ENCODE results near the gene SLX9. TPM values are rescaled to one million over a fixed set of nuclear protein-coding genes. Genes with fewer than 3 reads are reported as not detected.

Gene SLX9
- total RNA-seq, 1 donor from 2014 or later, result 83.4 TPM

DNA sequence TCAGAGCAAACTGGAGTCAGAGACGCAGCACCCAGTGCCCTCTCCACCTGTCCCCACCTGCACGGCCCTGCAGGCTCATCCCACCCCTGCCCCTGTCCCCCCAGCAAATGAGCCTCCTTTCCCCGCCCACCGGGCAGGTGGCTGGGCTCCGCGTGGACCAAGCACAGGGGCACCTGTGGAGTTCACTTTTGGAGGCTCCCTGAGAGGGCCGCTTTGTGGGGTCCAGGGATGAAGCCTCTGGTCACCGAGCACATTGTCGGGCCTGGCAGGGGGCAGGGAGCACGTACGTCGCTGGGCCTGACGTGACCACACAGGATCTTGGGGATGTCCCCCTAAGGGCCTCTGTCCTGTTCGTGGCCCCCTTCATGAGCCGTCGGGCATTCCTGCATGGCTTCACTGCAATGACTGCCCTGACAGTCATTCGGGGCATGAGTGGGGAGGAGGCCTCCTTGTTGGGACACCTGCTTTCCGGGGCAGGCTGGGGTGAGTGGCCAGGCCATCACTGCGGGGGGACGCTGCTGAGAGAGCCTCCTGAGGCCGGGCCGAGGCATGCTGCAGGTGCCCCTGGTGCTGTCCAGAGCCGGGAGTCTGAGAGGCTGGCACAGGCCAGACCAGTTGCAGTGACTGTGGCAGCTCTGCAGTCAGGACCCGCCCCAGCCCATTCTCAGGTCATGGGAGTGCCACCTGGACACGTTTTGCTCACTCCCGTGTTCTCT lies 19.7 kb downstream of the SLX9 start:
- Mint-ChIP-seq H3K9me3 (no peaks in the 10 kb centered on the region), H3K4me3 (no peak overlapping the region), H3K27me3 (ENCODE audit: insufficient read depth) (no peaks in the 10 kb centered on the region), H3K27ac (no peak overlapping the region), H3K36me3 (ENCODE audit: low read depth) (peaks cover 31% of the 10 kb centered on the region), H3K4me1 (ENCODE audit: low read depth) (peaks cover 5% of the 10 kb centered on the region)
- DNase-seq (ENCODE audit: low spot score), result no peak
- intact Hi-C loops (cut with micrococcal nuclease), result no loop called here

GRCh38 chr21:44960141-44961092 lies 20.6 kb downstream of the SLX9 start:
- Mint-ChIP-seq H3K4me3 (no peak overlapping the region), H3K4me1 (ENCODE audit: low read depth) (peaks cover 14% of the 10 kb centered on the region), H3K36me3 (ENCODE audit: low read depth) (peaks cover 37% of the 10 kb centered on the region), H3K27me3 (ENCODE audit: insufficient read depth) (no peaks in the 10 kb centered on the region), H3K27ac (no peak overlapping the region), H3K9me3 (no peaks in the 10 kb centered on the region)
- no peak for DNase-seq (ENCODE audit: low spot score)
- intact Hi-C loops (cut with micrococcal nuclease), result no loop called here

- no peak for DNase-seq (ENCODE audit: low spot score)
- Mint-ChIP-seq H3K27ac (no peak overlapping the region), H3K27me3 (ENCODE audit: insufficient read depth) (no peaks in the 10 kb centered on the region), H3K4me3 (no peak overlapping the region), H3K4me1 (ENCODE audit: low read depth) (peaks cover 17% of the 10 kb centered on the region), H3K36me3 (ENCODE audit: low read depth) (peaks cover 33% of the 10 kb centered on the region), H3K9me3 (no peaks in the 10 kb centered on the region)
- intact Hi-C loops (cut with micrococcal nuclease), result no loop called here
Observed at GRCh38 chr21:44962403-44962966, 22.7 kb downstream of the SLX9 start.

DNA sequence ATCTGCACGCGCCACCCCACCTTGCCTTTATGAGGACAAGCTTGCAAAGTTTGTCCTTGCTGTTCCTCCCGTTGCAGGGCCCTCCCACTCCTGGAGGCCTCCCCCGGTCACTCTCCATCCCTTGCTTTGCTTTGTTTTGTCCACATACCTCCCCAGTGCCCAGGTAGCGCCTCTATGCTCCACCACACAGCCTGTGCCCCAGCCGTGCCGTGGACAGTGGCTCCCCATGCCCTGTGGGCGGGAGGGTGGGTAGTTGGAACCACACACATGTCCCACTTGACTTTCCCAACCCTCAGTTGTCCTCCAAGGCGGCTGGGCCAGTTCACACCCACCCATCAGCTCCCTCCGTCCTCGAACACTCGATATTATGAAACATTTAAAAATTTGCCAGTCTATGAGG lies 24.6 kb downstream of the SLX9 start:
- Mint-ChIP-seq H3K9me3 (no peaks in the 10 kb centered on the region), H3K36me3 (ENCODE audit: low read depth) (peaks cover 38% of the 10 kb centered on the region), H3K27ac (no peak overlapping the region), H3K4me3 (no peak overlapping the region), H3K27me3 (ENCODE audit: insufficient read depth) (no peaks in the 10 kb centered on the region), H3K4me1 (ENCODE audit: low read depth) (peaks cover 18% of the 10 kb centered on the region)
- DNase-seq (ENCODE audit: low spot score), result no peak
- intact Hi-C loops (cut with micrococcal nuclease), result no loop called here

DNA sequence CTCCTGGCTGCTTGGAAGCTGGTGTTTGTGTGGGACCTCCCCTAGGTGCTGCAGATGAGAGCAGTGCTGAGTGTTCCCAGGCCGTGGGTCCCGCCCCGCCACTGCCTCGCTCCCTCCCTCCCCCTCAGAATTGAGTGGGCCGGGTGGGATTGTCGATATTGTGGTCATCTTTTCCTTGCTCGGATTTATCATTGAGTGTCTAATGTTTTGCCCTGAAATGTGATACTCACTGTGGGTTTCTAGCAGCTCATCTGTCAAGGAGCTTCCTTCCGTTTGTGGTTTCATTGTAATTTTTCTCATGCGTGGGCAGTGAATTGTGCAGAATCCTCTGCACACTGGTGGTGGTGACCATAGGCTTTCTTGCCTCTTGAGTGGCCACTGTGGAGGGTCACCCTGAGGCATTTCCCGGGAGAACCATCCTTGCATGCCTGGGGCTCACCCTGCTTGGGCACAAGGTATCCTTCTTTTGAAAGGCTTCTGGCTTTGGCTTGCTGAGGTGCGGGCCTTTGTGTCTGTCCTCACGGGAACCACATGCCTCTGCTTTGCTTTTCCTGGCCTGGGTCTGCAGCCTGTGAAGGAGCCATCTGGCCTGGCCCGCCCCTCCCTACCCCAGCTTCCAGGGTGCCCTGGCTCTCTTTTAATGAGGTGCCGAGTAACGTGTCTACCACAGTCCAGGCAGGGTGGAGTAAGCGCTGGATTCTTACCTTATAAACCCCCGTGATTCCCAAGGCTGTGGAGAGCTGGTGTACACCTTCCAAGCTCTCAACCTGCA lies 25.6 kb downstream of the SLX9 start:
- H3K9me3 Mint-ChIP-seq, result no peaks in the 10 kb centered on the region
- peak overlapping the region; percentile 17 for H3K4me3 Mint-ChIP-seq
- no peaks in the 10 kb centered on the region for H3K27me3 Mint-ChIP-seq (ENCODE audit: insufficient read depth)
- intact Hi-C loops (cut with micrococcal nuclease), result no loop called here
- H3K4me1 Mint-ChIP-seq (ENCODE audit: low read depth), result peaks cover 20% of the 10 kb centered on the region
- H3K27ac Mint-ChIP-seq, result peak overlapping the region; percentile 15
- peak; percentile 18 for DNase-seq (ENCODE audit: low spot score)
- H3K36me3 Mint-ChIP-seq (ENCODE audit: low read depth), result peaks cover 44% of the 10 kb centered on the region

DNA sequence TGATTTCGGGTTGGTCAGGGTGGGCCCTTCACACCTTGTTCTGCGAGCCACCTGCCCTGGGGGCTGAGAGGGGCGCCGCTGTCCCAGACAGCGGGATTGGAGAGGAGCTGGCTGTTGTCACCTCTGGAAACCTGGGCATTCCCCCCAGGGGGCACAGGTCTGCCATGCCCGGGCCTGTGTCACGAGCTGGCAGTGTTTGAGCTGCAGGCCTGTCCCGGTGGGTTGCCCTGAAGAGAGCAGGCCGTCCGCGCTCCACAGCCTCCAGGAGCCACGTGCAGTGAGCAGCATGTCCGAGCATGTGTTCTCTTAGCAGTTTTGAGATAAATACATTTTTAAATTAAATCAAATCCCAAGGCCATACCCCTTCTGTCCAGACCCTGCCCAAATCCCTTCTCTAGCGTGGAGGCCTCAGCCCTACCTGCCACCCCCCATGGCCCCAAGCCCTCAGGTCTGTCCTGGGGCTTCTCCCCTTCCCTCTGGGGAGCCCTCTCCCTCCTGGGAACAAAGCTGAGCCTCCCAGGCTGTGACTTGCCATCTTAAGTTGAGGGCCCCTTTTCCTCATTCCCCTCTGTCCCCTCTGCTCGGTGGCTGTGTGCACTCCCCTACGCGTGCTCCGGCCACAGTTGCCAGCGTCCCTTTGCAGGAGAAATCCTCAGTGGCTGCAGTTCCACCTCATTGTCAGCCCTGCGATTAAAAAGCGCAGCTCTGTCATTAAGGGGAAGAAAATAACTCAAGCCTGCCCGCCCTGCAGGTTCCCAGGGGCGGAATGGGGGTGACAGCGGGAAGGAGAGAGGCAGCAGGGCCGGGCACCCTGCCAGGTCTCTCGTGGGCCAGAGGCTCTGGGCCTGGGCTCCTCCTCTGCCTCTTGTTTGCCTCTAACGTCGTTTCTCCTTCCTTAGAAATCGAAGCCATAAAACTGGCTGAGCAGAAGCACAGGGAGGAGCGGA lies 26.6 kb downstream of the SLX9 start:
- no peaks in the 10 kb centered on the region for H3K27me3 Mint-ChIP-seq (ENCODE audit: insufficient read depth)
- H3K36me3 Mint-ChIP-seq (ENCODE audit: low read depth), result peaks cover 36% of the 10 kb centered on the region
- intact Hi-C loops (cut with micrococcal nuclease), result no loop called here
- DNase-seq (ENCODE audit: low spot score), result no peak
- H3K4me1 Mint-ChIP-seq (ENCODE audit: low read depth), result peaks cover 20% of the 10 kb centered on the region
- H3K9me3 Mint-ChIP-seq, result no peaks in the 10 kb centered on the region
- no peak overlapping the region for H3K27ac Mint-ChIP-seq
- no peak overlapping the region for H3K4me3 Mint-ChIP-seq

- no peak for DNase-seq (ENCODE audit: low spot score)
- H3K4me1 Mint-ChIP-seq (ENCODE audit: low read depth), result peaks cover 20% of the 10 kb centered on the region
- intact Hi-C loops (cut with micrococcal nuclease), result no loop called here
- no peak overlapping the region for H3K27ac Mint-ChIP-seq
- H3K9me3 Mint-ChIP-seq, result no peaks in the 10 kb centered on the region
- peaks cover 31% of the 10 kb centered on the region for H3K36me3 Mint-ChIP-seq (ENCODE audit: low read depth)
- no peak overlapping the region for H3K4me3 Mint-ChIP-seq
- no peaks in the 10 kb centered on the region for H3K27me3 Mint-ChIP-seq (ENCODE audit: insufficient read depth)
Observed at GRCh38 chr21:44967082-44968047, 27.5 kb downstream of the SLX9 start.

GRCh38 chr21:44969066-44969670 lies 29.3 kb downstream of the SLX9 start:
- intact Hi-C loops (cut with micrococcal nuclease), result no loop called here
- Mint-ChIP-seq H3K36me3 (ENCODE audit: low read depth) (peaks cover 26% of the 10 kb centered on the region), H3K27me3 (ENCODE audit: insufficient read depth) (no peaks in the 10 kb centered on the region), H3K4me1 (ENCODE audit: low read depth) (peaks cover 23% of the 10 kb centered on the region), H3K9me3 (no peaks in the 10 kb centered on the region), H3K4me3 (no peak overlapping the region), H3K27ac (no peak overlapping the region)
- no peak for DNase-seq (ENCODE audit: low spot score)

DNA sequence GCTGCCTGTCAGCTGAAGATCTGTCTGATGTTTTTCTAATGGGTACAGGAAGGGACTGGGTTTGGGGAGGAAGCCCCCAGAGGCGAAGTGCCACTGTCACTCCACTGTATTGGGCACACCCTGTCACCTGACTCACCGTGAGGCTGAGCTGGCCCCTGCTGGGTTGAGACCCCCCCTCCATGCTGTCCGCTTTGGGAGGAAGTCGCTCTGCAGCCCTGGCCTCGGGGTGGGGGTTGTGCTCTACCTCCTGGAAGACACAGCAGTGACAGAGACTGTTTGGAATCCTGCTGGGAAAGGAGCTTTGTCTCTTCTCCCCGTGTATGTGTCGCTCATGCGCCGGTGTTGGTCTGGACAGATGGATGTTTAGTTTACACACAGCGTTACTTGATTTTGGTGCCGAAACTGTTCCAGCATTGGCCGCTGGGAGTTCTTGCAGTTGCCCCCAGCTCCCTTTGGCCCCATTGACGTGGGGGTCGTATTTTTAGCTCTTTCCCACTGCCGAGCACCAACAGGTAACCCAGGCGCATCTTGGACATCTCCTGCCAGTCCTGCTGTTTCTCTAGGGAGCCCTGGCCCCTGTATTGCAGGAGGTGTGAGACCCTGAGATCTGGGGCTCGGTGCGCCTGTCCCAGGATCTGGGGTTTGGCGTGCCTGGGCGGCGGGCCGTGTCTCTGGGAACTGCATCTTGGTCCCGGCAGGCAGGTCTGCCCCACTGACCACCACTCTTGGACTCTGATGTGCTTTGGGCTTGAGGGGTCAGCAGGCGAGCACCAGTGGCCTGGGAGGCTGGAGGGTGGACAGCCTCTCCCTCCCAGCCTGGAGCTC lies 30.3 kb downstream of the SLX9 start:
- no peak for DNase-seq (ENCODE audit: low spot score)
- Mint-ChIP-seq H3K36me3 (ENCODE audit: low read depth) (peaks cover 21% of the 10 kb centered on the region), H3K4me1 (ENCODE audit: low read depth) (peaks cover 14% of the 10 kb centered on the region), H3K27me3 (ENCODE audit: insufficient read depth) (no peaks in the 10 kb centered on the region), H3K27ac (no peak overlapping the region), H3K9me3 (no peaks in the 10 kb centered on the region), H3K4me3 (no peak overlapping the region)
- intact Hi-C loops (cut with micrococcal nuclease), result no loop called here
